Ramos (cell line): Measurements from ENCODE around the gene ERLEC1.
"Not testable (repeated sequence)": the region's sequence is repeated elsewhere in the genome, so short reads cannot be mapped to it uniquely, and the experiment has no call there.

Source experiments
- in situ Hi-C: fragments of 300-500 bp; cut with MboI; formaldehyde crosslinking; loops from one replicate; pipeline ENCODE4 v1.14.3; 2022; ENCODE audit warnings: low sequenced_read_pairs; ENCODE audit not compliant: unreplicated experiment

ERLEC1 gene, protein sequence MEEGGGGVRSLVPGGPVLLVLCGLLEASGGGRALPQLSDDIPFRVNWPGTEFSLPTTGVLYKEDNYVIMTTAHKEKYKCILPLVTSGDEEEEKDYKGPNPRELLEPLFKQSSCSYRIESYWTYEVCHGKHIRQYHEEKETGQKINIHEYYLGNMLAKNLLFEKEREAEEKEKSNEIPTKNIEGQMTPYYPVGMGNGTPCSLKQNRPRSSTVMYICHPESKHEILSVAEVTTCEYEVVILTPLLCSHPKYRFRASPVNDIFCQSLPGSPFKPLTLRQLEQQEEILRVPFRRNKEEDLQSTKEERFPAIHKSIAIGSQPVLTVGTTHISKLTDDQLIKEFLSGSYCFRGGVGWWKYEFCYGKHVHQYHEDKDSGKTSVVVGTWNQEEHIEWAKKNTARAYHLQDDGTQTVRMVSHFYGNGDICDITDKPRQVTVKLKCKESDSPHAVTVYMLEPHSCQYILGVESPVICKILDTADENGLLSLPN

DNA sequence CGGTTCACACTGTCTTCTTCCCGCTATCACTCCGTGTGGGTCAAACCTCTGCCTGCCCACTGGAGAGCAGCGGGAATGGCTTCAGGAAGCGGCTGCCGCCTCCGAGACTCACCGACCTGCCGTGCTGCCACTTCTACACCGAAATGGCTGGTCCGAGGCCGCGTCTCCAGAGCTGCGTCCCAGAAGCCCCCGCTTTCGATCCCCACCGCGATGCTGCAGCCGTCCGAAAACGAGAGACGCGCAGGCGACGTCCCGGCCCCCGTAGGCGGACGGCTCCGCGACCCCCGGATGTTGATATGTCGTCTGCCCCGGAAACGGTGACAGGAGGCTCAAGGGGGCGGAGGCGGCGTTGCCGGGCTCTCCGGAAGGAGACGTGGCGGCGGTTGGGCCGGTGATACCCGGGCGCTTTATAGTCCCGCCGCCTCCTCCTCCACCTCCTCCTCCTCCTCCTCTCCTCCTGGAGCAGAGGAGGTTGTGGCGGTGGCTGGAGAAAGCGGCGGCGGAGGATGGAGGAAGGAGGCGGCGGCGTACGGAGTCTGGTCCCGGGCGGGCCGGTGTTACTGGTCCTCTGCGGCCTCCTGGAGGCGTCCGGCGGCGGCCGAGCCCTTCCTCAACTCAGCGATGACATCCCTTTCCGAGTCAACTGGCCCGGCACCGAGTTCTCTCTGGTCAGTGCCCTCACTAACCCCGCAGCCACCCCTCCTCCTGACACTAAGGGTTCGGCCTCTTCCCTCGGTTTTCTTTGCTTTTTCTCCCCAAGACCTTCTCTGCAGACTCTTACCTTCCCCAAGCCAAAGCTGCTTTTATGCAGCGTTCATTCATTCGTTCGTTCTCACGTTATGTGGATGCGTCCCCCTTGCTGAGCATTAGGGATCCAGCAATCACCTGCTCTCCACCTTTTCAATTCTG lies at the start of gene ERLEC1, which contains the start of gene ASB3:
Gene ERLEC1 (plus strand): TSS at position 340 of the 909 bp plus-strand sequence. CDS start 167 bp downstream, at position 507.
Gene ASB3 (minus strand): TSS at position 249 of the 909 bp plus-strand sequence. CDS start 21,381 bp downstream, outside the sequence.
- in situ Hi-C loops, result no loop called here

DNA sequence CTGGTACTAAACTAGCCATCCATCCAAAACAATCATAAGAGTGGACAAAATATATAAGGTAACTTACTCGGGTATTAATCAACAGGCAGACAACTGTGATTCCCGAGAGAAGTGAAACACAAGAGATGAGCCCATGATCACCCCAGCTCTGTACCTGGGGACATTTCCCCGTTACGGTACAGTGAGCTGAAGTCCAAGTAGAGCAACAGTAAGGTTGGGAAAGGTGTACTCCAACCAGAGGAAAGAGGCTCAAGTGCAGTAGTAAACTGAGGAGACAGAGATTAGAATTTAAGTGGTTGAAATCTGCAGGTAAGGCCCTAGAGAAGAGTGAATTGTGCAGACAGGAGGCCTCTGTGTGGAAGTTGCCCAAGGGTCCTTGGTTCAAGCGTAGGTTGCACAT lies 49.8 kb upstream of the ERLEC1 start:
- in situ Hi-C loops, result no loop called here

DNA sequence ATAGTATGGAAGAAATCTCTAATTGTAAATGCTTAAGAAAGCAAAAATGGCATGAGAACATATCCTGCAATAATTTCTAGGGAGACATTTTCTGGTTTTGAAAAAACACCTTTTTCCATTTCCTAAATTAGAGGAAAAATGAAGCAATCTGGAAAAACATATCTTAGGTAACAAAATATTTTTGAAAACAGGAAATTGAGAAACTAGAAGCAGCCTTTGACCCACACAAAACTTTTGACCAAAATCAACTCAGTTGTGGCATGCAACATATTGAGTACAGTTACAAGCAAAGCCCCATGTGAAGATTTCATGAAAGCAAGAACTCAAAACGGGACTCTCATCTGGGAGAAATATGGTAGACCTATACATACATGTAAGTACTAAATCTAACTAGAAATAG lies 47.8 kb upstream of the ERLEC1 start:
- in situ Hi-C loops, result no loop called here

DNA sequence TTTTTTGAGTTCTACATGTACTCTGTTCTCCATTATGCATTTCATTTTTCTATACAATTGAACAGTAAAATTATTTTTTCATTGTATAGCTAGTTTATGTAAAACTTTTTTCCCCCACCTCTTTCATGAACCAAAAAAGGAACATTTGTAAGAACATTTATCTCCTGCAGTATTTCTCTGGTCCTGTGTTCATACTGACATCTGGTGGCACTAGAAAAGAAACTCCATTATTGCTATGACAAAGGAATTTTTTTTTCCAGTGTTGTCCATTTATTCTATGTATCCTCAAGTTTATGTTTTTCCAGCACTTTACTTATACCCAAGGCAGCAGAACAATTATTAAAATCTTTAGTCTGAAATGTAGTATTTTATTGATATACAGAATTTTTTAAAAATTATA lies 46.7 kb upstream of the ERLEC1 start:
- in situ Hi-C loops, result no loop called here

DNA sequence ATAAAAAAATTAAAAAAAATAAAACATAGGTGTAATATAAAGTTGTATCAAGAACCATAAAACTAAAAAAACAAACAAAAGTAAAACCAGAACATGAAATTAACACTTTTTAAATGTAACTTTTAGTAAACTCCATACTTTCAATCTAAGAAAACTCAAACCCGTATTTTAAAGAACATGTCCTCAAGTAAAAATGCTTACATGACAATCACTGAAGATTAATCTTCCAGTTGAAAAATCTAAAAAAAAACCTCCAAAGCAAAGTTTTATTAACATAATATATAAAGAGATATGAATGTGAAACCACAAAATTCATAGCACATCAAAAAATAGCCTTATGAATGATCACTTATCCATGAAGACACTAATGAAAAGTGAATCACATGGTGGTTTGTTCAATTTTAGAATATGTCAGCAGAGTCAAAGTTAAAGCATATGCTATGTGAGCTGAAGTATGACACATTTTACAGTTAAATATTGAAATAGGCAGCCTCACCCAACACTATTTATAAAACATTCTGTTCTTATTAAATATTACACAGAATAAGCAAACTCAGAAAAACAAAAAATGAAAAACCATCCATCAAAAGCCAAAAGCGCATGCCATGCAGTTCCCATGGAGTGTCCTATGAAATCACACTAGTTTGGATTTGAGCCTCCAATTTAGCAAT lies 42.3 kb upstream of the ERLEC1 start:
- in situ Hi-C loops, result no loop called here

DNA sequence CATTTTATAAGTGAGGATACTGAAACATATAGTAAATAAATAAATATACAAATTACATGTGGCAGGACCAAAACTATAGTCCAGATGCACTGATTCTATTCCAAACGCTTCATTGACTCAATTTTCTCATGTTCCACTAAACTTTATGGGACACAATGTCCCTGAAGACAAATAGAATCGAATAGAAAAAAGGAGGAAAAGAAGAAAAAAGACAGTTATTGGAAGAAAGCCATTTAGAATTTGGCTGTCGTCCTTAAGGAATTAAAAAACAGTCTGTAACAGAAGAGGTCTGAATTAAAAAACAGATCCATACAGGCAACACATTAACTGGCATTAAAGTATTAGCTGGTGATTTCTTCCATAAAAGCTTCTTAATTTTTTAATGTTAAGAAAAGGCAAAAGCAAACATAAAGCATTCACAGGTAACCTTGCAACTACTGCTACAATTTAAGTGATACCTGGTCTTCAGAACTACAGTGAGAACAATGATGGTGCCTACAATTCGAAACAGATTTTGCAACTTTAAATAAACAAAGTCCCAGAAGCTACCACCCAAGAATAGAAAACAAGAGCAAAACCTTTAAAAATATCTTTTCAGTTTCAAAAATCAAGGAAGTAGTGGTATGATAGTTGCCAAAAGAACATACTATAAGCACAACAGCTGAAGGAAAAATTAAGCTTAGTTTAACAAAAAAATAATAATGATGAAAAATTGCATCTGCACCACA lies 36.6 kb upstream of the ERLEC1 start:
- in situ Hi-C loops, result no loop called here

DNA sequence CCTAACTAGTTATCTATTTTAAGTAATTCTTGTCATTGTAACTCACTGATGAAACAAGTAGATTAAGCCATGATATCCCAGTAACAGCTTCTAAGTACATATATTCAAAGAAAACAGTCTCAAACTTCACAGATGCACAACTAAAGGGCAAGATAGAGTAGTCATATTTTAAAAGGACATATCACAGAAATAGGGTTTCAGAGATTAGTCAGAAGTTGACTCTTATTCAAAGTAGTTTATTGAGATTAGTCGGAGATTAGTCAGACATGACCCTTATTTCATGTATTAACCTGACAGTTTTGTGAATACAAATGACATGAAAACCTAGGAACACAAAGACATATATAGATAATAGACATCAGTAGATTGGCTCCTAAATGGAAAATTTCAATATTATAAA lies 35.1 kb upstream of the ERLEC1 start:
- in situ Hi-C loops, result no loop called here

DNA sequence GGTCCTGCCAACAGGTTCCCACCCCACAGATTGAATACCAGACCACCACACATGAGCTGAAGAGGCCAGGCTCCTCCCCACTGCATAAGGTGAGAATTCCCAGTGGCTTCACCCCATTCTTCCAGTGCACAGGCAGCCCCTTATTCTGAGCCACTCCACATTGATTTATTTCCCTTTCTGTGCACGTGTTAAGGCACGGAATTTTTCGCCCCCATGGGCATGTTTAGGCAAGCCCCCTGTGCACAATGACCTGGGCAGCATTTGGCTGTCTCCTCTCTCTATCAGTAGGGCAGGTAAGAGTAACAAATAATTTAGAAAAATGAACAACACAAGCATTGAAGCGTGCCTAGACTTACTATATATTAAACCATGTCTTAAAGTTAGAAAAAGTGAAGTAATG lies 34.5 kb upstream of the ERLEC1 start:
- in situ Hi-C loops, result no loop called here

DNA sequence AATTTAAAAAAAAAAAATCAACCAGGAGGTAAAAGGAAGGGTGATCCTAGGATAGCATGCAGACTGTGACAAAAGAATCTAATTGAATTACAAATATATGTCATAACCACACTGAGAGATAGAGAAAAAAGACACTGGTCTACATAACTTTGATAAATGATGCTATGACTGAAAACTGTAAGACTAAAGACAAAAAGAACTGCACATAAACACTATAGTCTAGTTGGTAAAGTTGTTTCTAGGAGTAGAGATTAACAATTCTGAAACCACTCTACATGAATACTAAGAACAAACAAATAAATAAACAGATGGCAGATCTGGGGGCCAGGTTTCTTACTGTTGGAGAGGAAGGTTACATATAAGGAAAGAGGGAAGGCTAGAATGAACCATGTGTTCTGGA lies 33.8 kb upstream of the ERLEC1 start:
- in situ Hi-C loops, result no loop called here

DNA sequence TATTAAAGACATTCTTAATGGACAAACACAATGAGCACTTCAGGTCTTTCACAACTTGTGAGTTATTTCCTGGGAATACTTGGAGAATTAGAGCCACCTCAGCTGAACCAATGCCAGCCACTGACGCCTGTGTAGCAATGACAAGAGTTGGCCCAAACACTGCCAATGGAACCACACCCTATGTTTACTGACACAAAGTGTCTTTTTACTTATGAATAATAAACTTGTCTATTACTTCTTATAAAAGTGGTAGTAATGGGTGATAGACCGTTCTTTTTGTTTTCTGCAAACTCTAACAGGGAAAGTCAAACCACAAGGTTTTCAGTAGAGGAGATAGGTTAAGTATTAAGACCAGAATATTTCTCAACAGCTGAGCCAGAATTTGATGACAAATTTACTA lies 31.7 kb upstream of the ERLEC1 start:
- in situ Hi-C loops, result no loop called here

DNA sequence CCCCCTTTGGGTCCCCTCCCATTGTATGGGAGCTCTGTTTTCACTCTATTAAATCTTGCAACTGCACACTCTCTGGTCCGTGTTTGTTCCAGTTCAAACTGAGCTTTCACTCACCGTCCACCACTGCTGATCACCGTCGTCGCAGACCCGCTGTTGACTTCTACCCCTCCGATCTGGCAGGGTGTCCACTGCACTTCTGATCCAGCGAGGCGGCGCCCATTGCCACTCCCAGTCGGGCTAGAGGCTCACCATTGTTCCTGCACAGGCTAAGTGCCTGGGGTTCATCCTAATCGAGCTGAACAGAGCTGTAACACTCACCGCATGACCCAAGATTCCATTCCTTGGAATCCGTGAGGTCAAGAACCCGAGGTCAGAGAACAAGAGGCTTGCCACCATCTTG lies 30.2 kb upstream of the ERLEC1 start:
- in situ Hi-C loops, result no loop called here

DNA sequence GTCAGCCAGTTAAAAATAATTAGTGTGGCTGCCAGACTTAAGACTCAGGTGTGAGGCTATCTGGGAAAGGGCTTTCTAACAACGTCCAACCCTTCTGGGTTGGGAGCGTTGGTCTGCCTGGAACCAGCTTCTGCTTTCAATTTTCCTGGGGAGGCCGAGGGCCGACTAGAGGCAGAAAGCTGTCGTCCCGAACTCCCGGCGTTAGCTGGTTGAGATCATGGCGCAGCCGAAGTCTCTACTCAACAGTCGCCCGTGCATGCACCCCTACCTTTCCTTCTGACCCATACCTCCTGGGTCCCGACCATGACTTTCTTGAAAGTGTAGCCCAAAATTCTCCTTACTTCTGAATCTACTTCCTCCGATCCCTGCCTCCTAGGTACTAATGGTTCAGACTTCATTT lies 29.6 kb upstream of the ERLEC1 start:
- in situ Hi-C loops, result not testable (repeated sequence)

DNA sequence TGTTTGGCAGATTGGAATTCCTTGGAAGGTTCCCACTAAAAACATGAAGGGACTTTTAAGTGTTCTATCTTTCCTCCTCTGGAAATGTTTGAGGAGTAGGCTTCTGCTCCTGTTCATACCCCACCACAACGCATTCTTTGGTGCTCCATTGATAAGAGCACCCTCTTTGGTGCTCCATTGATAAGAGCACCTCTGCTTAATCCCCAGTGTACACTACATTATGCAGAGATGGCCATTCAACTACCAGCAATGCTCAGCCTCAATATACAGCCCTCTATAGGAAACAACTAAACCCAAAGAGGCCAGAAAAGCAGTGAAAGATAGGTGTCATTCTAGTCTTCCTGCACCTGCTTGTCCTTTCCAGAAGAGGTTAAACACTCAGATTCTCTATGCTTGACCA lies 21.1 kb upstream of the ERLEC1 start:
- in situ Hi-C loops, result no loop called here

DNA sequence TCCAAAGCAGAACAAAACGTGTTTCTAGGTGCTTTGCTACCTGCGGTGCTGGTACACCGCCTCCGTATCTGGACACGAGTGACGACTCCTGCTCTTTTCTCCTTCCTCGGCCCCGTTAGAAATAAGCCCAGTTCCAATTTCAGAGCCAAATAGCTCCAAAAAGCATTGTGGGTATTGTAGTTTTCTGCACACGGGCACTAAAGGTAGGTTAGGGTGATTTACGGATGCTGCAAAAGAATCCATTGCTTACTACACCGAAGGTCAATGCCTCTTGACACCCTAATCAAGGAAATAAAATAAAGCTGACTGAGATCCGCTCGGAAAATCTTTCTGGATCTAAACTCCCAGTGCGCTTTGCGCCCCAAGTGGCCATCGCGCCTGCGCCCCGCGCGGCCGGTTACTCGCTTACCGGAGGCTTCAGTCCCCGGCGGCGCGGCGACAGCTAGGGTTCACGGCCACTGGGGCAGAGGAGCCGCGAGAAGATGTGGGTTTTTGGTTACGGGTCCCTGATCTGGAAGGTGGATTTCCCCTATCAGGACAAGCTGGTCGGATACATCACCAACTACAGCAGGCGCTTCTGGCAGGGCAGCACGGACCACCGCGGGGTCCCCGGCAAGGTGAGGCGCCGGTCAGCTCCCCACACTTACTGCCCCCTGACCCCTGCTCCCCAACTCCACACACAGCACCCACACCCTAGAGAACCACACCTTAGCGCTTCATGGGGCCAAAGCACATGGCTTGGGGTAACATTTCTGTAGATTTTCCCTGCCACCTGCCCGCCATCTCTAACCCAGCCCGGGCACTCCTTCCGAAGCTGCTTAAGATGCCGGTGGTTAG lies 19.2 kb upstream of the ERLEC1 start, which contains the start of gene CHAC2:
Gene CHAC2 (plus strand): TSS at position 400 of the 837 bp plus-strand sequence. CDS start 83 bp downstream, at position 483.
- in situ Hi-C loops, result no loop called here

DNA sequence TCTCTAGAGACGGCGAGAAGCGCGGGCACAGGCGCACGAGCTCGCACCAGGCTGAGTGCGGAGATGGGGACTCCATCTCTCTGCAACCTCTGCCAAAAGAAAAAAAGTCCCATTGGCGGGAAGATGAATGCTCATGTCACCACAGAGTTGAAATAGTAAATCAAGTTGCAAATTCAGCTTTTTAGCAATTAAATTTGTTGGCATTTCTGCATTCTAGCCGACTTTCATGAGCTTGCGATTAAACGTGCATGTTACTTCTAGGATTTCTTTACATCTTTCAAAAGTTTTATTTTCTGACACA lies 18.7 kb upstream of the ERLEC1 start:
- in situ Hi-C loops, result no loop called here

DNA sequence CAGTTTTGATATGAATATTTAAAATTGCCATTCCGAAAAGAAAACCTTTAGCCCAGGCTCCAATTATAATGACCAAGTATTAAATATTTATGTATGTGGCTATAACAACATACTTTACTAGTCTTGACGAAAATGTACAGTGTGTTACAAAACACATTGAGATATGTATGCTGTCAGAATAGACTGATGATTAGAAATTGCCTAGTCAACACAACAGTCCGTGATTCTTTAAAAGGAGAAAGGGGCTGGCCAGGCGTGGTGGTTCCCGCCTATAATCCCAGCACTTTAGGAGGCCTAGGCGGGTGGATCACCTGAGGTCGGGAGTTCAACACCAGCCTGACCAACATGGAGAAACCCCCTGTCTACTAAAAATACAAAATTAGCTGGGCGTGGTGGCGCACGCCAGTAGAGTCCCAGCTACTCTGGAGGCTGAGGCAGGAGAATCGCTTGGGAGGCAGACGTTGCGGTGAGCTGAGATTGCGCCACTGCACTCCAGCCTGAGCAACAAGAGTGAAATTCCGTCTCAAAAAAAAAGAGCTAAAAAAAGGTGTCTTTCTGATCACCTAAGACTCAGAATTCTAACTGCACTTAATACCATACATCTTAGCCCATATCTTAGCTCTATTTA lies 17.4 kb upstream of the ERLEC1 start:
- in situ Hi-C loops, result no loop called here

DNA sequence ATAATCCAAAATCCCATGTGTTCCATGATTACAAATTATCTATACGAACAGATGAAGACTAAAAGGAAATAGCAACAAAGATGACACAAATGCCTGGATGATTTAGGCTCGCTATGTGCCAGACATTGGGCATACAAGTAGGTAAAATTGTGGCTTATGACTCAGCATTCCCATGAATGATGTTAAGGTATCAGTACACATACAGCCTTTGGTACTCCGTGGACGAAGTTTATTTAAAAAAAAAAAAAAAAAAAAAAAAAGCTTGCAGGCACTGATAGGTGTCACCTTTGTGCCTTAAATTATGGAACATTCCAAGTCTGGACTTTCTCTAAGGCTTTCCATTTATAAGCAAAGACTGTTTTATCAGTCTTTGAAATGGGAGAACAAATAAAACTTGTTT lies 16.6 kb upstream of the ERLEC1 start:
- in situ Hi-C loops, result no loop called here

DNA sequence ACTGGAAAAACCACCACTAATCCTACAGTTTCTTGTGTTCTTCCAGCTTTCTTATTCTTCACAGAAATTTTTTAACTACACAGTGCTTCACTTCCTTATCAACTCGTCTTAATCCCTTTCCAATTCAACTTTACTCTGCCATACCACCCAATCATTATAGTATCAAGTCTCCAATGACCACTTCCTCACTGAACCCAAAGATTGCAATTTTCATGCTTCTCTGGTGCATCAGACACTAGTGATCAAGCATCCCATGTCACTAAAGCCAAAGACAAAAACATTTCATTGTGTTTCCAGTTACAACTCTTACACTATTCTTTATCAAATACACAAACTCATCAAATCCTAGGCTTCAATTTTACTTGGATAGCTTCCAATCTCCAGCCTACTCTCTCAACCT lies 9.7 kb upstream of the ERLEC1 start:
- in situ Hi-C loops, result no loop called here
